GM12878 (cell line): Measurements from ENCODE around the gene PDCD7.

Experiments
- CTCF ChIP-seq, 3 experiments: IDR thresholded peaks in 2 of 3; conservative IDR thresholded peaks in 1 of 3; 2 replicates each; pipeline ENCODE4 v1.5.1; 2011; ENCODE audit warnings: low read depth in 3 of 3, low read length in 3 of 3, mild to moderate bottlenecking in 3 of 3, control low read depth in 2 of 3, moderate library complexity in 2 of 3, inconsistent platforms in 1 of 3, mixed read lengths in 1 of 3; ENCODE audit not compliant: control insufficient read depth in 2 of 3, insufficient read depth in 1 of 3; ENCODE audit errors: extremely low read depth in 1 of 3
- EP300 ChIP-seq, 2 experiments: fragments of 150-350 bp in 1 of 2; IDR thresholded peaks; 2 replicates each; pipeline ENCODE4 v1.6.1; 2011 to 2012; ENCODE audit warnings: low read depth in 2 of 2, low read length in 2 of 2, borderline replicate concordance in 1 of 2, improper control_type of control experiment in 1 of 2, inconsistent platforms in 1 of 2; ENCODE audit not compliant: control insufficient read depth in 1 of 2
- NRF1 ChIP-seq: conservative IDR thresholded peaks from 2 replicates; pipeline ENCODE4 v1.6.1; 2011; ENCODE audit warnings: mild to moderate bottlenecking, low read depth, low read length, improper control_type of control experiment
- TAF1 ChIP-seq: IDR thresholded peaks from 2 replicates; pipeline ENCODE4 v1.6.1; 2011; ENCODE audit warnings: mild to moderate bottlenecking, low read depth, low read length, borderline replicate concordance
- TARDBP ChIP-seq: IDR thresholded peaks from 2 replicates; pipeline ENCODE4 v1.6.1; 2016; ENCODE audit warnings: borderline replicate concordance

GRCh38 chr15:65086680-65087111 lies 46.9 kb downstream of the PDCD7 start:
- no peak for TF ChIP-seq EP300 (IDR thresholded peaks at IDR 0.05; ENCODE audit: borderline replicate concordance in 1 of 2, control insufficient read depth in 1 of 2, low read depth in 2 of 2, low read length in 2 of 2)
- no peak for TF ChIP-seq TARDBP
- TF ChIP-seq NRF1, result no peak
- no peak for TF ChIP-seq TAF1
- peak in 1 of 3 experiments; percentile 26; a peak in 2 of 6 replicates for TF ChIP-seq CTCF (IDR thresholded peaks at IDR 0.05 in 2 of 3, conservative IDR thresholded peaks at IDR 0.05 in 1 of 3; ENCODE audit: control insufficient read depth in 2 of 3, extremely low read depth in 1 of 3, insufficient read depth in 1 of 3, low read depth in 3 of 3, low read length in 3 of 3)
